Ectodermal cell (in vitro differentiated cells): ENCODE data around the gene ZBTB7C.

Source experiments
- H3K27ac ChIP-seq: 2 replicates; pipeline ENCODE4 v1.7.0; 2013; ENCODE audit warnings: mild to moderate bottlenecking, low read depth, low read length; ENCODE audit not compliant: insufficient read depth, poor library complexity, severe bottlenecking
- H3K27me3 ChIP-seq: 2 replicates; pipeline ENCODE4 v1.7.0; 2013; ENCODE audit warnings: mild to moderate bottlenecking, low read length; ENCODE audit not compliant: insufficient read depth, control insufficient read depth, poor library complexity, severe bottlenecking
- H3K36me3 ChIP-seq: one replicate; pipeline ENCODE4 v1.7.0; 2013; ENCODE audit warnings: low read length; ENCODE audit not compliant: control insufficient read depth, insufficient read depth
- H3K4me1 ChIP-seq: one replicate; pipeline ENCODE4 v1.7.0; 2013; ENCODE audit warnings: low read length; ENCODE audit not compliant: control insufficient read depth, insufficient read depth
- H3K4me3 ChIP-seq: 2 replicates; pipeline ENCODE4 v1.7.0; 2013; ENCODE audit warnings: low read depth, low read length, control low read depth; ENCODE audit not compliant: insufficient read depth
- H3K9me3 ChIP-seq: 2 replicates; pipeline ENCODE4 v1.7.0; 2013; ENCODE audit warnings: mild to moderate bottlenecking, low read length, moderate library complexity; ENCODE audit not compliant: control insufficient read depth
- WGBS, 2 experiments: methylation state at CpG; one replicate each; pipeline ENCODE4 v1.1.7; 2013; ENCODE audit warnings: missing lambda C conversion rate in 2 of 2; 5-methylcytosine and 5-hydroxymethylcytosine counted together

The ZBTB7C gene

GRCh38 chr18:48162956-48163737 lies 246.0 kb downstream of the ZBTB7C start:
- no peaks in the 10 kb centered on the region for H3K9me3 ChIP-seq
- H3K4me3 ChIP-seq: no peak overlapping the region
- peaks cover 22% of the 10 kb centered on the region for H3K27me3 ChIP-seq
- H3K27ac ChIP-seq: no peak overlapping the region
- peaks cover 37% of the 10 kb centered on the region for H3K4me1 ChIP-seq
- WGBS, 2 experiments: 88% methylated on average over 5 of the region's 5 CpGs
- H3K36me3 ChIP-seq: no peaks in the 10 kb centered on the region

DNA sequence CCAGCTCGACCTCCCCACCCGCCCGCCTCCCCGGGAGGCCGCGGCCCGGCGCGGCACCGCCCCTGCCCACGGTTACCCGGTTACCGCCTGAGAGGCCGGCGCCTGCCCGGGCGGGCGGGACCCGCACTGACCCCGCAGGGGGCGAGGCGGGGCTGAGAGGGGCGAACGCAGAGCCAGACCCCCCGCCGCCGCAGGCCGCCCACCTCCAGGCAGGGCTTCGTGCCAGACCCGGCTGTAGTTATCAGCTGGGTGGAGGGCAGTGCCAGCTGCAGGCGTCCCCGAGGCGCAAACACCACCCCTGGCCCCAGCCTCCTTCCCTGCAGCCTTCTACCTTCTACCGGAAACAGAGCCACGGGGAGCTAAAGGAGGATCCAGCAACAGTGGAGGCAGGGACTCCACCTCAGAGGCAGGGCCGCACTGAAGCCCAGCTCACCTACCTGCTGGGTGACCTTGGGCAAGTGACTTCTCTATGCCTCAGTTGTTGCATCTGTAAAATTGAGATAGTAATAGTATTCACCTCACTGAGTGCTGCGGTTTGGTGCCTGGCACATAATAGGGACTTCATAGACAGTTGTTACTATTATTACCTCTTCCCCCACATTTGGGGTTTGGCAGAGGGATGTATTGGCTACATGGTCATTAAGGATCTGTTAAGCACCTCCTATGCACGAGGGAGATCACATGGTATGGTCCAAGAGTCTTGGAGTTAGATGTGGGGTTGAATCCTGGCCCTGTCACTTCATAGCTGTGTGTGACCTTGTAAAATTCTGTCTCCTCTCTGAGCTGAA lies 247.1 kb downstream of the ZBTB7C start:
- Histone ChIP-seq H3K27me3 (peaks cover 22% of the 10 kb centered on the region), H3K4me3 (peak overlapping the region; percentile 57), H3K27ac (no peak overlapping the region), H3K4me1 (peaks cover 30% of the 10 kb centered on the region), H3K9me3 (no peaks in the 10 kb centered on the region), H3K36me3 (no peaks in the 10 kb centered on the region)
- 5 to 7% methylated on average over 37 to 38 of the region's 38 CpGs for WGBS, 2 experiments

GRCh38 chr18:48161191-48161910 lies 247.8 kb downstream of the ZBTB7C start:
- H3K9me3 ChIP-seq: no peaks in the 10 kb centered on the region
- H3K27me3 ChIP-seq: peaks cover 22% of the 10 kb centered on the region
- no peak overlapping the region for H3K27ac ChIP-seq
- H3K4me1 ChIP-seq: peaks cover 30% of the 10 kb centered on the region
- H3K36me3 ChIP-seq: no peaks in the 10 kb centered on the region
- 1% methylated on average over 49 of the region's 53 CpGs for WGBS, 2 experiments
- H3K4me3 ChIP-seq: peak overlapping the region; percentile 57

DNA sequence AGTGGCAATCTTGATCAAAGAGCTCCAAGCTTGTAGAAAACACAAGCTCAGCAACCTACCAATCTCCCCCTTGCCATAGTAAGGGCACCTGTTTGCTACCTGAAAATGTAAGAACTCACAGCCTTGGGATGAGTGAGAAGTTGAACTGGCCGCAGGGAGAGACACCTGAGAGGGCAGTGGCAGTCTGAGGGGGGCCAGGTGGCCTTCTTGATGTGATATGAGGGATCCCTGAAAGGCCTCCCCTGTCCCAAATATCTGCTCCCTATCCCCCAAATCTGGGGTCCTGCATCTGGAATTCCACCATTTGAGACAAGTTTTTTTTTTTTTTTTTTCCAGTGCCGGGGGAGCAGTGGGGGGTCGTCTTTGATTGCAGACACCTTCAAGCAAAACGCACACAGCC lies 248.6 kb downstream of the ZBTB7C start:
- H3K27ac ChIP-seq: no peak overlapping the region
- peaks cover 30% of the 10 kb centered on the region for H3K4me1 ChIP-seq
- no peaks in the 10 kb centered on the region for H3K9me3 ChIP-seq
- no peak overlapping the region for H3K4me3 ChIP-seq
- 57 to 58% methylated on average over 4 of the region's 4 CpGs for WGBS, 2 experiments
- peaks cover 22% of the 10 kb centered on the region for H3K27me3 ChIP-seq
- no peaks in the 10 kb centered on the region for H3K36me3 ChIP-seq

- H3K9me3 ChIP-seq: no peaks in the 10 kb centered on the region
- H3K27me3 ChIP-seq: peaks cover 22% of the 10 kb centered on the region
- H3K36me3 ChIP-seq: no peaks in the 10 kb centered on the region
- H3K4me3 ChIP-seq: no peak overlapping the region
- no peak overlapping the region for H3K27ac ChIP-seq
- H3K4me1 ChIP-seq: peaks cover 25% of the 10 kb centered on the region
- WGBS, 2 experiments: 91 to 94% methylated on average over 7 of the region's 7 CpGs
Measured at GRCh38 chr18:48159816-48160215, 249.4 kb downstream of the ZBTB7C start.

- H3K4me3 ChIP-seq: no peak overlapping the region
- H3K4me1 ChIP-seq: peaks cover 18% of the 10 kb centered on the region
- no peaks in the 10 kb centered on the region for H3K36me3 ChIP-seq
- 96 to 98% methylated on average over 5 of the region's 5 CpGs for WGBS, 2 experiments
- H3K27ac ChIP-seq: no peak overlapping the region
- peaks cover 22% of the 10 kb centered on the region for H3K27me3 ChIP-seq
- no peaks in the 10 kb centered on the region for H3K9me3 ChIP-seq
Measured at GRCh38 chr18:48158721-48159120, 250.5 kb downstream of the ZBTB7C start.

DNA sequence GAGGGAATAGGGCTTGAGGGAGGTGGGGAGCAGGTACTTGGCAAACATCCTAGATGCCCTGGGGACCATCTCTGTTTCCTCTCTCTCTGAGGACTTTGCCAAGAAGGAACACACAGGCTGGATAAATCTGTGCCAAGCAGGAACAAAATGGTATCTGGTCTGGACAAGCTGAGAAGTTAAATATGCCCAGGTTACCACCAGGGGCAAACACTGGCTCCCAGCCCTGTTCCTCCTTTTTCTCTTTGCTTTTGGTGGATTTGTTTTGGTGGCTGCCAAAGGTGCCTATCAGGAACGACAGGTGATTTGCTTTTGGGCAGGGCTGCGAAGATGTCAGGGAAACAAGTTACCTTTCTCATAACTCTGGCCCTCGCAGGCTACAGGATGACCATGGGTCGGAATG lies 251.2 kb downstream of the ZBTB7C start:
- peaks cover 10% of the 10 kb centered on the region for H3K4me1 ChIP-seq
- no peak overlapping the region for H3K4me3 ChIP-seq
- 92 to 93% methylated on average over 4 of the region's 4 CpGs for WGBS, 2 experiments

GRCh38 chr18:48155856-48156255 lies 253.3 kb downstream of the ZBTB7C start:
- Histone ChIP-seq H3K27me3 (peaks cover 21% of the 10 kb centered on the region), H3K4me1 (peaks cover 4% of the 10 kb centered on the region), H3K36me3 (no peaks in the 10 kb centered on the region), H3K27ac (no peak overlapping the region), H3K4me3 (no peak overlapping the region), H3K9me3 (no peaks in the 10 kb centered on the region)
- 92 to 93% methylated on average over 4 of the region's 4 CpGs for WGBS, 2 experiments

More for the DNA sequence above, 251.2 kb downstream of the ZBTB7C start:
- Histone ChIP-seq H3K9me3 (no peaks in the 10 kb centered on the region), H3K27ac (no peak overlapping the region), H3K36me3 (no peaks in the 10 kb centered on the region), H3K27me3 (peaks cover 22% of the 10 kb centered on the region)

DNA sequence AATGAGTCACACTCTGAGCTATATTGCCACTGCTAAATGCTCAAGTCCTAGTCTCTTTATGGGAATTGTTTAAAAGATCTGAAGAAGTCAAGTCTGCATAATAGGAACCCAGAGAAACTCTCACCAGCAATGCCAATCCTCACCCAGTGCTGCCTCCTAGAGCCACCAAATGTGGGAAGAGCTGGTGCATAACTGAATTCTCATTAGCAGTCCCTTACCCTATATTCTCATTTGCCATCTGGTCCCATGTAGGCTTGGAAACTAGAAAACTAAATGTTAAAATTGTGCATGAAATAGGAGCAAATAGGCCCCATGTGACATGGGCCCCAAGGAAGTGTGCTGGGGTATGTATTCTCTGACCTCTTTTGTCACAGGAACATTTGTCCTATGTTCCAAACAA lies 254.4 kb downstream of the ZBTB7C start:
- Histone ChIP-seq H3K9me3 (no peaks in the 10 kb centered on the region), H3K4me3 (no peak overlapping the region), H3K27me3 (peaks cover 12% of the 10 kb centered on the region), H3K4me1 (no peaks in the 10 kb centered on the region), H3K27ac (no peak overlapping the region), H3K36me3 (no peaks in the 10 kb centered on the region)
